CD14-positive monocyte (primary cell): ENCODE results near the gene GINS2. TPM values are rescaled to one million over a fixed set of nuclear protein-coding genes. Genes with fewer than 3 reads are reported as not detected.

ENCODE experiments used
- DNase-seq, 3 donors: peaks; one replicate each; pipeline ENCODE4 v3.0.0-alpha.2; 2011 to 2022
- H2AFZ ChIP-seq: 2 replicates; pipeline ENCODE4 v1.6.0; 2012; ENCODE audit warnings: mild to moderate bottlenecking, low read depth, low read length, inconsistent platforms; ENCODE audit not compliant: insufficient read depth, poor library complexity, severe bottlenecking
- H3K27ac ChIP-seq, 2 donors: 1 replicate in 1 of 2; 2 replicates in 1 of 2; pipeline ENCODE4 v1.5.1; 2012 to 2013; ENCODE audit warnings: low read length in 2 of 2, control low read depth in 1 of 2, inconsistent platforms in 1 of 2, low read depth in 1 of 2, mild to moderate bottlenecking in 1 of 2
- H3K27me3 ChIP-seq, 2 donors: one replicate each; pipeline versions ENCODE4 v1.6.0 to v1.6.1; 2011 to 2013; ENCODE audit warnings: low read length in 2 of 2; ENCODE audit not compliant: control insufficient read depth in 2 of 2, insufficient read depth in 2 of 2
- H3K36me3 ChIP-seq, 2 donors: replicated peaks in 1 of 2; 1 replicate in 1 of 2; 2 replicates in 1 of 2; pipeline versions ENCODE4 v1.5.1 to v1.6.1; 2012 to 2013; ENCODE audit warnings: low read length in 2 of 2, control low read depth in 1 of 2, inconsistent platforms in 1 of 2, mild to moderate bottlenecking in 1 of 2; ENCODE audit not compliant: insufficient read depth in 2 of 2, control insufficient read depth in 1 of 2
- H3K4me1 ChIP-seq, 2 donors: 1 replicate in 1 of 2; 2 replicates in 1 of 2; pipeline versions ENCODE4 v1.5.1 to v1.6.1; 2012 to 2013; ENCODE audit warnings: low read length in 2 of 2, control low read depth in 1 of 2, inconsistent platforms in 1 of 2, mild to moderate bottlenecking in 1 of 2, moderate library complexity in 1 of 2; ENCODE audit not compliant: insufficient read depth in 2 of 2, control insufficient read depth in 1 of 2
- H3K4me2 ChIP-seq: replicated peaks from 2 replicates; pipeline ENCODE3; 2012; ENCODE audit warnings: low read length, moderate library complexity, mild to moderate bottlenecking; ENCODE audit not compliant: poor library complexity, severe bottlenecking; ENCODE audit errors: extremely low read depth
- H3K4me3 ChIP-seq, 3 experiments: fragments of 200-600 bp in 1 of 3; sonication (generic) in 1 of 3; replicated peaks in 1 of 3; 1 replicate in 2 of 3; 2 replicates in 1 of 3; pipeline ENCODE4 v1.5.1; 2011 to 2013; ENCODE audit warnings: low read length in 3 of 3, mild to moderate bottlenecking in 3 of 3, control low read depth in 2 of 3, low read depth in 2 of 3, inconsistent platforms in 1 of 3, moderate library complexity in 1 of 3
- H3K79me2 ChIP-seq: 2 replicates; pipeline ENCODE4 v1.6.0; 2012; ENCODE audit warnings: mild to moderate bottlenecking, control low read depth, inconsistent platforms, low read length, moderate library complexity; ENCODE audit not compliant: insufficient read depth
- H3K9ac ChIP-seq: 2 replicates; pipeline ENCODE4 v1.6.0; 2017; ENCODE audit warnings: low read length, mild to moderate bottlenecking; ENCODE audit not compliant: insufficient read depth, poor library complexity, severe bottlenecking
- H3K9me3 ChIP-seq, 2 donors: replicated peaks in 1 of 2; 1 replicate in 1 of 2; 2 replicates in 1 of 2; pipeline versions ENCODE4 v1.5.1 to v1.6.1; 2012 to 2013; ENCODE audit warnings: low read length in 2 of 2, control low read depth in 1 of 2; ENCODE audit not compliant: control insufficient read depth in 1 of 2, insufficient read depth in 1 of 2
- H4K20me1 ChIP-seq: 2 replicates; pipeline ENCODE4 v1.6.0; 2012; ENCODE audit warnings: mild to moderate bottlenecking, low read length, control low read depth, moderate library complexity; ENCODE audit not compliant: insufficient read depth
- H3K27ac Mint-ChIP-seq, 7 donors: one replicate each; pipeline ENCODE4 v1.8.0; 2020; ENCODE audit warnings: mild to moderate bottlenecking in 7 of 7, mixed read lengths in 7 of 7, moderate library complexity in 6 of 7, inconsistent platforms in 2 of 7
- H3K27me3 Mint-ChIP-seq, 3 donors: one replicate each; pipeline ENCODE4 v1.8.0; 2021 to 2022; ENCODE audit warnings: low read depth in 3 of 3, mild to moderate bottlenecking in 3 of 3, mixed read lengths in 3 of 3, moderate library complexity in 3 of 3, inconsistent platforms in 1 of 3
- H3K36me3 Mint-ChIP-seq, 2 donors: one replicate each; pipeline ENCODE4 v1.8.0; 2020; ENCODE audit warnings: mixed read lengths in 2 of 2, inconsistent platforms in 1 of 2, mild to moderate bottlenecking in 1 of 2
- H3K4me1 Mint-ChIP-seq: one replicate; pipeline ENCODE4 v1.8.0; 2020; ENCODE audit warnings: mild to moderate bottlenecking, mixed read lengths
- H3K4me3 Mint-ChIP-seq, 2 donors: one replicate each; pipeline ENCODE4 v1.8.0; 2020; ENCODE audit warnings: mild to moderate bottlenecking in 2 of 2, mixed read lengths in 2 of 2, moderate library complexity in 1 of 2
- H3K9me3 Mint-ChIP-seq, 7 donors: one replicate each; pipeline ENCODE4 v1.8.0; 2020 to 2022; ENCODE audit warnings: mixed read lengths in 7 of 7, mild to moderate bottlenecking in 6 of 7, moderate library complexity in 6 of 7, inconsistent platforms in 2 of 7
- CTCF ChIP-seq: fragments of 200-600 bp; IDR thresholded peaks from one replicate; pipeline ENCODE4 v1.8.0; 2022; ENCODE audit warnings: antibody characterized with exemption, mild to moderate bottlenecking
- WGBS: methylation state at CpG from one replicate; pipeline ENCODE4 v1.1.5; 2013; ENCODE audit warnings: missing lambda C conversion rate; ENCODE audit not compliant: insufficient coverage; 5-methylcytosine and 5-hydroxymethylcytosine counted together
- intact Hi-C, 2 donors: fragments of 100-400 bp; cut with micrococcal nuclease; formaldehyde crosslinking; loops; one replicate each; pipeline versions ENCODE4 v1.15.0 to v1.15.1; 2023
- polyA plus RNA-seq, 3 donors: library from polyadenylated mRNA; depleted of rRNA in 1 of 3; unstranded in 2 of 3; stranded (reverse) in 1 of 3; fragments of 300-500 nt in 2 of 3; fragments of >200 nt in 1 of 3; fragmentation: Illumina TruSeq in 2 of 3; gene quantifications; 1 replicate in 2 of 3; 2 replicates in 1 of 3; pipeline ENCODE4 v1.2.3, GENCODE V29; 2012 to 2021

GINS2 gene
- polyA plus RNA-seq, 3 donors, result 0.13 to 0.28 TPM; not detected in 1

- peaks cover 20 to 54% of the 10 kb centered on the region in 2 donors for H3K36me3 Mint-ChIP-seq
- no peaks in the 10 kb centered on the region for H3K9me3 Mint-ChIP-seq
- H3K27me3 Mint-ChIP-seq, result peaks cover 0 to 3% (median 0%) of the 10 kb centered on the region in 3 donors
- Histone ChIP-seq H4K20me1 (no peaks in the 10 kb centered on the region), H2AFZ (no peak overlapping the region), H3K9me3 (no peaks in the 10 kb centered on the region), H3K36me3 (peaks cover 6 to 31% of the 10 kb centered on the region in 2 donors), H3K9ac (no peak overlapping the region), H3K4me2 (no peak overlapping the region), H3K27ac (no peak overlapping the region), H3K79me2 (peaks cover 18% of the 10 kb centered on the region), H3K27me3 (no peaks in the 10 kb centered on the region), H3K4me1 (peaks cover 0 to 5% of the 10 kb centered on the region in 2 donors), H3K4me3 (no peak overlapping the region)
- WGBS, result 95% methylated on average over 9 of the region's 9 CpGs
- H3K27ac Mint-ChIP-seq, result no peak overlapping the region
- intact Hi-C loops, result no loop called here
- DNase-seq, result no peak
- H3K4me1 Mint-ChIP-seq, result peaks cover 10% of the 10 kb centered on the region
- no peak for TF ChIP-seq CTCF
- H3K4me3 Mint-ChIP-seq, result no peak overlapping the region
These were observed 6.2 kb downstream of the GINS2 start for GRCh38 chr16:85682516-85682915.

- no peaks in the 10 kb centered on the region for H3K27me3 ChIP-seq
- Mint-ChIP-seq H3K36me3 (peaks cover 23 to 64% of the 10 kb centered on the region in 2 donors), H3K9me3 (no peaks in the 10 kb centered on the region), H3K4me1 (no peaks in the 10 kb centered on the region), H3K27me3 (peaks cover 0 to 1% (median 0%) of the 10 kb centered on the region in 3 donors), H3K27ac (peak overlapping the region in 1 of 7 donors; percentile 3), H3K4me3 (no peak overlapping the region)
- H3K79me2 ChIP-seq, result peaks cover 5% of the 10 kb centered on the region
- H3K36me3 ChIP-seq, result peaks cover 6 to 43% of the 10 kb centered on the region in 2 donors
- no peak overlapping the region for H3K9ac ChIP-seq
- no peak for DNase-seq
- H3K4me3 ChIP-seq, result no peak overlapping the region
- no peak overlapping the region for H3K27ac ChIP-seq
- no peaks in the 10 kb centered on the region for H3K4me1 ChIP-seq
- H4K20me1 ChIP-seq, result no peaks in the 10 kb centered on the region
- 92% methylated on average over 6 of the region's 8 CpGs for WGBS
- no peak for TF ChIP-seq CTCF
- intact Hi-C loops, result no loop called here
- no peak overlapping the region for H2AFZ ChIP-seq
- H3K9me3 ChIP-seq, result no peaks in the 10 kb centered on the region
- H3K4me2 ChIP-seq, result no peak overlapping the region
These were observed 7.5 kb downstream of the GINS2 start for GRCh38 chr16:85681255-85681654.
